Esophagus mucosa (tissue), 1 donor: ENCODE measurements around the gene NCAPD2. TPM values are rescaled to one million over a fixed set of nuclear protein-coding genes. Genes with fewer than 3 reads are reported as not detected.

Experiments
- total RNA-seq: library from RNA; stranded (reverse); gene quantifications from one replicate; pipeline ENCODE4 v1.2.4, GENCODE V29; 2023
- donor health status: DM: yes; HTN: yes; CAD: no.

NCAPD2 gene
- total RNA-seq, 1 donor from 2014 or later: 37.4 TPM

Other genes starting within 250 kb of the NCAPD2 start
- 21.1 TPM for gene PLEKHG6, start 183.4 kb upstream of the NCAPD2 start, total RNA-seq
- gene TNFRSF1A, start 152.0 kb upstream of the NCAPD2 start, total RNA-seq: 99.3 TPM
- gene SCNN1A, start 118.5 kb upstream of the NCAPD2 start, total RNA-seq: 142 TPM
- gene LTBR, start 109.9 kb upstream of the NCAPD2 start, total RNA-seq: 84.2 TPM
- 0.40 TPM for gene CD27, start 49.1 kb upstream of the NCAPD2 start, total RNA-seq
- 11.4 TPM for gene TAPBPL, start 42.1 kb upstream of the NCAPD2 start, total RNA-seq
- 1.6 TPM for gene VAMP1, start 23.4 kb upstream of the NCAPD2 start, total RNA-seq
- 180 TPM for gene MRPL51, start 840 bp upstream of the NCAPD2 start, total RNA-seq
- gene GAPDH, start 40.4 kb downstream of the NCAPD2 start, total RNA-seq: 3,825 TPM
- 1.2 TPM for gene IFFO1, start 61.9 kb downstream of the NCAPD2 start, total RNA-seq
- gene NOP2, start 74.2 kb downstream of the NCAPD2 start, total RNA-seq: 30.6 TPM
- 119 TPM for gene CHD4, start 113.3 kb downstream of the NCAPD2 start, total RNA-seq
- 18.9 TPM for gene LPAR5, start 141.9 kb downstream of the NCAPD2 start, total RNA-seq
- 0.56 TPM for gene ACRBP, start 153.3 kb downstream of the NCAPD2 start, total RNA-seq
- gene ING4, start 169.0 kb downstream of the NCAPD2 start, total RNA-seq: 15.4 TPM
- gene ZNF384, start 195.3 kb downstream of the NCAPD2 start, total RNA-seq: 22.8 TPM
- not detected for gene PIANP, start 206.7 kb downstream of the NCAPD2 start, total RNA-seq
- 54.3 TPM for gene COPS7A, start 229.9 kb downstream of the NCAPD2 start, total RNA-seq